ENCODE data around the gene DISC1.
A peak's percentile ranks its signal among the peaks of the same experiment; 100 is the strongest.

GRCh38 chr1:231590453-231591198, 36.0 kb upstream of the DISC1 start:
- TF ChIP-seq CTCF (IDR thresholded peaks at IDR 0.05) (peak; percentile 56 to 73 (median 61)), POLR2A (IDR thresholded peaks at IDR 0.05) (no peak)
